Renal pelvis (tissue), 4 donors: ENCODE results near the gene SDK2. TPM values are rescaled to one million over a fixed set of nuclear protein-coding genes. Genes with fewer than 3 reads are reported as not detected.
"Not testable (repeated sequence)": the region's sequence is repeated elsewhere in the genome, so short reads cannot be mapped to it uniquely, and the experiment has no call there.

Experiments used
- DNase-seq: peaks from one replicate; pipeline ENCODE4 v3.0.0-alpha.2; 2013
- polyA plus RNA-seq, 3 donors: library from polyadenylated mRNA; unstranded; fragments of 120-200 nt; gene quantifications; one replicate each; pipeline ENCODE4 v1.2.1, GENCODE V29; 2013; ENCODE audit not compliant: insufficient read length in 3 of 3

The SDK2 gene
- polyA plus RNA-seq, 3 donors, result 7.2 to 10.0 (median 9.9) TPM

- no peak for DNase-seq
These were observed 295.1 kb downstream of the SDK2 start for GRCh38 chr17:73349138-73349537.

GRCh38 chr17:73348829-73349095 is 295.5 kb downstream of the SDK2 start:
- no peak for DNase-seq

- no peak for DNase-seq
These were observed 296.0 kb downstream of the SDK2 start for GRCh38 chr17:73348018-73348828.

GRCh38 chr17:73347351-73347750 is 296.9 kb downstream of the SDK2 start:
- no peak for DNase-seq

GRCh38 chr17:73346501-73347162 is 297.6 kb downstream of the SDK2 start:
- no peak for DNase-seq

- DNase-seq, result no peak
These were observed 300.3 kb downstream of the SDK2 start for GRCh38 chr17:73343739-73344454.

- peak; percentile 94 for DNase-seq
These were observed 301.0 kb downstream of the SDK2 start for GRCh38 chr17:73343168-73343634.

GRCh38 chr17:73342541-73343167 is 301.6 kb downstream of the SDK2 start:
- DNase-seq, result no peak

GRCh38 chr17:73342050-73342522 is 302.2 kb downstream of the SDK2 start:
- peak; percentile 93 for DNase-seq

- no peak for DNase-seq
These were observed 302.7 kb downstream of the SDK2 start for GRCh38 chr17:73341350-73342049.

GRCh38 chr17:73340093-73340596 is 304.1 kb downstream of the SDK2 start:
- no peak for DNase-seq

- no peak for DNase-seq
These were observed 305.6 kb downstream of the SDK2 start for GRCh38 chr17:73338566-73339197.

GRCh38 chr17:73338050-73338521 is 306.2 kb downstream of the SDK2 start:
- DNase-seq, result peak; percentile 71

- DNase-seq, result no peak
These were observed 306.9 kb downstream of the SDK2 start for GRCh38 chr17:73337330-73337710.

- DNase-seq, result no peak
These were observed 307.6 kb downstream of the SDK2 start for GRCh38 chr17:73336408-73337329.

GRCh38 chr17:73335591-73336407 is 308.4 kb downstream of the SDK2 start:
- DNase-seq, result no peak

GRCh38 chr17:73334771-73335513 is 309.3 kb downstream of the SDK2 start:
- no peak for DNase-seq

- DNase-seq, result not testable (repeated sequence)
These were observed 310.8 kb downstream of the SDK2 start for GRCh38 chr17:73333445-73333844.
